Neural cell (in vitro differentiated cells): Measurements from ENCODE around the gene KRTAP10-7.

Source experiments
- CTCF ChIP-seq: fragments of 450-650 bp; IDR thresholded peaks from 2 replicates; pipeline ENCODE4 v1.5.1; 2014; ENCODE audit warnings: antibody characterized with exemption, mild to moderate bottlenecking, moderate library complexity; ENCODE audit not compliant: poor library complexity, severe bottlenecking
- POLR2AphosphoS5 ChIP-seq: IDR thresholded peaks from 2 replicates; pipeline ENCODE4 v1.6.1; 2012
- RAD21 ChIP-seq: fragments of 450-650 bp; conservative IDR thresholded peaks from 2 replicates; pipeline ENCODE4 v1.6.1; 2014; ENCODE audit warnings: antibody characterized with exemption, mild to moderate bottlenecking, moderate library complexity

- TF ChIP-seq RAD21 (no peak), CTCF (no peak), POLR2AphosphoS5 (no peak)
These were observed 20.6 kb upstream of the KRTAP10-7 start for GRCh38 chr21:44579833-44580144.
